ENCODE results near the gene HLF.

GRCh38 chr17:55216888-55217287 is 47.9 kb upstream of the HLF start:
- TF ChIP-seq CTCF (conservative IDR thresholded peaks at IDR 0.05 in 1 of 2, IDR thresholded peaks at IDR 0.05 in 1 of 2; ENCODE audit: extremely low read depth in 1 of 2, insufficient read depth in 1 of 2, low read depth in 1 of 2, low read length in 2 of 2), result no peak
- TF ChIP-seq EZH2 (IDR thresholded peaks at IDR 0.05; ENCODE audit: borderline replicate concordance, low read length), result no peak

Measured in mammary epithelial cell (primary cell).